Epidermal melanocyte (primary cell): ENCODE results near the gene ABCA1.
"Not testable (repeated sequence)": the region's sequence is repeated elsewhere in the genome, so short reads cannot be mapped to it uniquely, and the experiment has no call there.

ENCODE experiments used
- DNase-seq: peaks from one replicate; pipeline ENCODE4 v3.0.0; 2011; ENCODE audit warnings: low spot score; ENCODE audit not compliant: insufficient read length

The ABCA1 gene

DNA sequence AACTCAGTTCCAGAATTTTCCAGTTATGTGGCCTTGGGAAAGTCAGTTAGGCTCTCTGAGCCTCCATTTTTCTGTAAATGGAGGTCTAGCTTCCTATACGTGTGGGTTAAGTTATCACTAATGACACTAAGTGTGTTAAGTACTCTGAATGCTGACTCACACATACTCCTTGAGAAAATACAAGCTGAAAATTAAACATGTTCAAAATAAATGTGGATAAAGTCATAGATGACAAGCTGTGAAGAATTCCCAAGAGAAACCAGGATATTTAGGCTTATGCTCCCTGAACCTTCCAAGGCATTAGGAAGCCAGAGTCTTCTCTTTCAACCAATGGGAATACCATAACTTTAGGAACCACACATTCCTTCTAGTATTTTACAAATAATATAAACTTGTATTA is 58.1 kb downstream of the ABCA1 start:
- no peak for DNase-seq

DNA sequence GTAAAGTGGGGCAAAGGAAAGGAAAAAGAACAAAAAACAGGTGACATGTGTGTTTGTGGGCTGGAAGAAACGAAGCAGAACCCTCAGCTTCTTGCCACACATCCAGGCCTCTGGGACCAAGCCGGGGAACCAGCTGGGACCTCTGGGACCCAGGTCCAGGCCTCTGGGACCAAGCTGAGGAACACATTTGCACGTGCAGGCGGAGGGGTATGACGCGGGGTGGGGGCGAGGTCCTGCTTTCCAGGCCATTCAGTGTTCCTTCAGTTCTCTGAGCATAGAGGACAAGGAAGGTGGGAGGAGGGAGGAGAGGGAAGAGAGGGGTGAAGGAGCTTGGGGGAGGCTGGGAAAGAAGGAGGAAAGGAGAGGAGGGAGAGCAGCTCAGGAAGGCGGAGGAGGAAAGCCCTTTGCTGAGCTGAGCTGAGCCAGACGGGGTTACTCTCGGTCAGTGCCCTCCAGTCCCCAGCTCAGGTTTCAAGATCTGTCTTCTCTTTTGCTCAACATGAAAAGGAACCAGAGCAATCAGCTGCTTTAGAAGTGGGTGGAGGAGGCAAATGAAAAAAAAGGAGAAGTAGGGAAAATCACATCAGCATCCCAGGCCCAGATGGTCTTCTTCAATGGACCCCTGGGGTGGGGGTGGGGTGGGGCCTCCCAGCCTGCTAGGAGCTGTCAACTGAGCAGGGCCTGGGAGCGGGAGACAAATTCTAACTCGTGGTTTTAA is 59.1 kb downstream of the ABCA1 start:
- peak; percentile 90 for DNase-seq

DNA sequence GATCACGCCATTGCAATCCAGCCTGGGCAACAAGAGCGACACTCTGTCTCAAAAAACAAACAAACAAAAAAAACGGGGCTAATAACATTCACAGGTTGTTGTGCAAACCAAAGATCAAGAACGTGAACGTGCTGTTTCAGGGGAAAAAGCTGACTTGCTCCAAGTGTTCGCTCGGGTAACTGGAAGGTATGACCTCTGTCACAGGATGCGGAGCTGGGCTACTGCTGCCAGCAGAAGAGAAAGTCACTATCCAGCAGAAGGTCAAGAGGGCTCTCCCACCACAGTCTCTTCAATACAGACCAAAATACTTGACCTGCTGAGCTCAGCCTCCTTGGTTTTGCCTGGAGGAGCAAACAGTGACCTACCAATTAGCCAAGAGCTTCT is 59.7 kb downstream of the ABCA1 start:
- no peak for DNase-seq

DNA sequence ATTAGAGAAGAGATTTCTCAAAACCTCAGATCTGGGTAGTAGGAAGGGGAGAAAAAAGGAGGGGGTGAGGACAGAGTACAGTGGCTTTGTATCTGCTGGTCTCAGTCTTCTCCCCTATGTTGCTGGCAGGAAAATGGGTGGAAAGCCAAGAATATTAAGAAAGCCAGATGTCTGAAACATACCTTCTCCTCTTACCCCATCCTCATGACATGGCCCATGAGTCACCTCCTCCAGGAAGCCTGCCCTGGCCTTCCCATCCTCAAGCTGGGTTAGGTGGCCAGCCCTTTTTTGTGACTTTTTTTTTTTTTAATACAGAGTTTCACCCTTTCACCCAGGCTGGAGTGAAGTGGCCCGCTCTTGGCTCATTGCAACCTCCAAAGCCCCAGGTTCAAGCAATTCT is 61.8 kb downstream of the ABCA1 start:
- DNase-seq: no peak

DNA sequence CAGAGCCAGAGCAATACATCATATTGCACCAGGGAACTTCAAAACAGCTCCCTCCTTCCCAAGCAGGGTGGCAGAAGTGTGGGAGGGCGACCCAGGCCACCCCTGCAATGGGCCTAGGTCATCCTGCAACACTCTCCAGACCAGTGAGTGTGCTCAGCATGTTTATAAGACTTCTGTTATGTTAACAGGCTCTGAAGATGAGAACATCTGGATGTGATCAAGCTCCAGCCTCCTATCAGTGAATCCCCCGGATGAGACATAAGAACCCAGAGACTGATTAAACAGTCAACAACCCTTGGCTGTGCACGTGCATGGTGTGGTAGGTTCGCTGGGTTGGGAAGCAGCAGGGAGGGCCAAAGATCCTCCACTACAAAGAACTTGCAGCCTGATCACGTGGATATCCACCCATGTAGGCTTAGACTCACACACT is 63.3 kb downstream of the ABCA1 start:
- DNase-seq: no peak

GRCh38 chr9:104863180-104863883 is 64.6 kb downstream of the ABCA1 start:
- DNase-seq: peak; percentile 85

GRCh38 chr9:104861397-104861796 is 66.6 kb downstream of the ABCA1 start:
- no peak for DNase-seq

- DNase-seq: peak; percentile 79
These were observed 67.7 kb downstream of the ABCA1 start for GRCh38 chr9:104860263-104860662.

DNA sequence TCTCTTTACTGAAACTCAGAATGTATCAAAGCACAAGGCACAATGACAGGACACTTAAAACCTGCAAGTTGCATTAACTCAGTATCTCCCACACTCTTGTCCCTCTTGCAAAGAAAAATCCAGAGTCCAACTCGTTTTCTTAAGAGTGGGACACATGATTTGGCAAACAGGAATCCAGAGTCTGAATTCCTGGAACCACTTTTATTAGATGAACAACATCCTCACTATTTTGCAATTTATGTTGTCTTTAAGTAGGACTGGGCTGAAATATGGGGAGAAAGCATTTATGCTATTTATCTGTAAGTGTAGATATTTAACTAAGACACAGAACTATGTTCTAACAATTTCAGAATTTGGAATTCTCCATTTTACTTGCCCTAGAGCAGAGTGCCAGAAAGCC is 69.1 kb downstream of the ABCA1 start:
- DNase-seq: no peak

DNA sequence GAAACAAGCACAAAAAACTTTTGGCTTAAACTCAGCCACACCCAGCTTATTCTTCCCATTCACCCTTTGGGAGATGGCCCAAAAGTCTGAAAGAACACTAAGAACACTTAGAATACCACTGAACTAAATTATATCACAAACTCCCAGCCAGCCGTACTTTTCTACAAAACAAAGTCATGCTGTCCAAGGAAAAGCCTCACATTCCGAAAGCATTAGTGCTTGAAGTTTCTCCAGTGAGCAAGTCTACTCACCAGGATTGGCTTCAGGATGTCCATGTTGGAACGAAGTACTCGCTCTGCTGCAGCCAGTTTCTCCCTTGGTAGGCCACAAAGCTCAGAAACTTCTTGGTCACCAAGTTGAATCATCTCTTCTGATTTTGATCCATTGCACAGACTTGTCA is 69.7 kb downstream of the ABCA1 start:
- DNase-seq: no peak

GRCh38 chr9:104856413-104856941 is 71.5 kb downstream of the ABCA1 start:
- no peak for DNase-seq

DNA sequence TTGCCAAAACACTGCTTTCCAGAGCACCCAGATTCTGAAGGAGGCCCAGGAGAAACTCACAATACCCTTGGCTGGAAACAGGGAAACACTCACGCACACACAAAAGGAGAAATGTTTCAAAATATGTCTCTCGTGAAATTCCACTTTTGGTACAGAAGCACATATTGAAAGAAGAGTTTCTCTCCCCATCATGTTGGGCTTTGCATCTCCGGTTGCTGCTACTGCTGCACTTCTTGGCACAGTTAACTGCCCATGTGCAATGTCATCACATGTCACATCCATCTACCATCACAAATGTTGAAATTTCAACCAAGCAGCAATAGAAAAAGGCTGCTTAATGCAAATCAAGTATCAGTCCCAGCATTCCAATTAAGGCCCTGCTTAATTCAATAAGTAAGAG is 72.1 kb downstream of the ABCA1 start:
- DNase-seq: no peak

DNA sequence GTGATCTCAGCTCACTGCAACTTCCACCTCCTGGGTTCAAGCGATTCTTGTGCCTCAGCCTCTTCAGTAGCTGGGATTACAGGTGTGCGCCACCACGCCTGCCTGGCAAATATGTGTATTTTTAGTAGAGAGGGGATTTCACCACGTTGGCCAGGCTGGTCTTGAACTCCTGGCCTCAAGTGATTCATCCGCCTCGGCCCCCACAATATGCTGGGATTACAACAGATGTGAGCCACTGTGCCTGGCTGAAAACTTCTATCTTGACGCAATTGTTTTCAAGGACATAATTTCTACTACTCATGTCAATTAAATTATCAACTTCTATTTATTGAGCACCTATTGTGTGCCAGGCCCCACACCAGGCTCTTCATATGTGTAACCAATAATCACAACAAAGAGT is 72.7 kb downstream of the ABCA1 start:
- DNase-seq: not testable (repeated sequence)

GRCh38 chr9:104854613-104855012 is 73.3 kb downstream of the ABCA1 start:
- no peak for DNase-seq

DNA sequence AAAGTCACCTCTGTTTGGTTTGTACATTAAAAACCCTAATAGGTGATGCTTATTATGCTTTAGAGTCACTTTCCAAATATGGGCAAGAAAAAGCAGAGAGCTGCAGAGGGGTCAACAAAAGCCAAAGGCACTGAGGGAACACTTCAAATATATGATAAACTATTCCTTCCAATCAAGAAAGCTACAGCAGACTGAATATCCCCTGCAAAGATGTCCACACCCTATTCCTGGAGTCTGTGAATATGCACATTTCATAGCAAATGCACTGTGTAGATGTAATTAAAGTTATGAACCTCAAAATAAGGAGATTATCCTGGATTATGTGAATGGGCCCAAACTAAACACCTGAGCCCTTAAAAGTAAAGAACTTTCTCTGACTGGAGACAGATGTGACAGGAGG is 74.3 kb downstream of the ABCA1 start:
- no peak for DNase-seq

- no peak for DNase-seq
These were observed 74.8 kb downstream of the ABCA1 start for GRCh38 chr9:104853159-104853558.

DNA sequence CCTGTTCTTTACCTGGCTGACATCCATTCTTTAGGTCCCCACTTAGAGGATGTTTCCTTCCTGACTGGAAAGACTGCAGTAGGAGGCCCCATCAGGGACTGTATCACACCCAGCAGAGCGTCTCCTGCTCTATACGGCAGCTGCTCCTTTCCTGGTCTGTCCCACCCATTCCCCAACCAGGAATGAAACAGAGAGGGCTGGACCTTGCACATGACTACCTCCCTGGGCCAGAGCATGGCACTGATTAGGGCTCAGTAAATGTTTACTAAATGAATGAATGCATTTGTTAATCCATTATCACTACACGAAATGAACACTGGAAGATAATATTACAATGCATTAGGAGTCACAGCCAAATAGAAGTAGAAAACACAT is 76.4 kb downstream of the ABCA1 start:
- no peak for DNase-seq

DNA sequence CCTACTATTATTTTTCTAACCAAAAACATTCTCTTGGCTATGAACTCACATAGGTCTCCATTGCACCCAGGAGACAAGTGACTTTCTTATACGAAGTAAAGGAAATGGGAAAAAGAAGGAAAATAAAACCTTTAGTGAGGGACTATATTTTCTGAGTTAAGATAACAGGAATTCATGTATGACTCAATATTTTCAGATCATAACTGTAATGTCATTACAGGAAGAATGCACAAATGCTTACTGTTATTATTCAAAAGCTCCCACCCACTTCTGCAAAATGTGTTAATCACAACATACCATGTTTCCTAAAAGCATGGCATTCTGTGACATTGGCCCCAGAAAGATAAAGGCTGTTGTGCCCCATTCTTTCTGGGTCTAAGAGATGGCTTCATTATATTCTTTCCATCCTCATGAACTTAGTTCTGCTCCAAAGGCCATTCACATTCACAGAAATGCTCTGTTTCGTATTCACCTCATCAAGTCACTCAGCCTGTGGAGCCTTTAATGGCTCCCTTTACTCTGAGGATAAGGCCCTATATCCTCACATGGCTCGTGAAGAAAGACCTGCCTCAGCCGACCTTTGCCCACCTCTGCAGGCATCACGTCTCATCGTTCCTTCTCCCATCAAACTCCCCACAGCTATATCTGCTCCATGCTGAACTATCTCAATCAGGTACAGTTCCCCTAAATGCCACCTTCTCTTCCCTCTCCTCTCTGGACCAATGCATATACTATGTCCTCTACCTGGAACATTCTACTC is 77.0 kb downstream of the ABCA1 start:
- no peak for DNase-seq

- DNase-seq: no peak
These were observed 78.9 kb downstream of the ABCA1 start for GRCh38 chr9:104849023-104849422.

GRCh38 chr9:104844710-104845109 is 83.2 kb downstream of the ABCA1 start:
- no peak for DNase-seq

DNA sequence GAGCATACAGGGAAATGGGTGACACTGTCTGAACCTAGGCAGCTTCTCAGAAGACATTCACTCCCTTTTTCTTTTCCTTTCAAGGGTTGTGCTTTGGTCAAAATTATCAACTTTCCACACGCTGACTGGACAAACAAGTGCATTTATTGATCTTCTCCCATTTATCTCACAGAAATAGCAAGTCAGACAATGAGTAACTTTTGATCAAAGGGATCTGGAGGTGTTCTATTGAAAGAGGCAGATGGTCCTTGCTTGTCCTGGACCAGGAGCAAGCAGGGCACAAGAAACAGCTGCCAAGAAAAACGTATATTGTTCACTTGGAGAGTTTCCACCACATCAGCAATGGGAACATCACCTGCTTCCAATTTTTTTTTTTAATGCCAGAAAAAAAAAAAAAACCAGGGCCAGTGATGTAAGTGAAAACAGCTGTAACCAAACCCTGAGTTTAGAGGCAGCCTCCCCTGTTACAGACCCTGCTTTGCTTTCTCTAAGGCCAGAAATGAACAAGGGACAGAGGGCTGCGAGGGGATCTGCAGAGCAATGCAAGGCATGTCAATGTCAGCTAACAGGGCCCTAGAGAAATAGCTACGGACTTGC is 84.2 kb downstream of the ABCA1 start:
- DNase-seq: no peak

GRCh38 chr9:104842698-104843097 is 85.3 kb downstream of the ABCA1 start:
- DNase-seq: no peak
